ENCODE results near the gene TMEM255B. TPM values are rescaled to one million over a fixed set of nuclear protein-coding genes. Genes with fewer than 3 reads are reported as not detected.

The TMEM255B gene
- total RNA-seq, 1 donor from 2014 or later, result 8.4 TPM

DNA sequence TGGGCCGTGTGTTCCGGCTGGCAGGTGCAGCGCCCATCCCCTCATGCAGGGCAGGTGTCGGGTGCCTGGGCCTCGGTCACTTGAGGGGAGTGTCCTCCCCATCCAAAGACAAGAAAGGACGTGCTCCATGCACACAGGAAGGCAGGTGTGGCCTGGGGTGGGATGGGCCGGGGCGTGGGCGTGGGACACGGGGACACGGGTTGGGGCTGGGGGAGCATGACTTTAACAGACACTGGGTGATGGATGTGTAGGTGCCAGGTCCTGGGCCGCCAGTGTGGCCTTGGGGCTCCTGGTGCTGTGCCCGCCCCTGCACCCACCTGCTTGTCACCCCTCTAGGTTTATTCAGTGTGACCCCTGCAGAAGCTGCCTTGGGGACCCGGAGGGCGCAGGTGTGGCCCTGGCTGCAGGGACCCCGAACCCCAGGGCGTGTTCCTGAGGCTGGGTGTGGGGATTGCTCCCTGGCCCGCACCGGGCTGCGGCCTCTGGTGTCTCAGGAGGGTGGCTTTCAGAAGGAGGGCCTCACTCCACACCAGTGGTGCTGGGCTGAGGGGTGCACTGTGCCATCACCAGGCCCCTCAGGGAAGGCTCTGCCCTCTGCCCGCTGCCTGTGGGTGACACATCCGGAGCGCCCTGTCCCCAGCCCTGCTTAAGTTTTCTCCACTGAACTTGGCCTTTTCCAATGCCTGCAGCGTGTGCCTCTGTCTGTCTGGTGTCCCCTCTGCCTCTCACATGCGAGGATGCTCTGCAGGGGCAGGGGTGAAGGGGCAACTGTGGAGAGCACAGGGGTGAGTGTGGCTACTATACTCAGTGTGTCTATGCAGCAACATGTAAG lies 5.2 kb downstream of the TMEM255B start:
- H2AFZ ChIP-seq (ENCODE audit: low read depth, low read length), result no peak overlapping the region
- H3K9ac ChIP-seq (ENCODE audit: low read length), result no peak overlapping the region
- Mint-ChIP-seq H3K9me3 (ENCODE audit: unreplicated experiment) (peaks cover 5% of the 10 kb centered on the region), H3K36me3 (ENCODE audit: low read depth, unreplicated experiment) (peaks cover 8% of the 10 kb centered on the region), H3K27me3 (ENCODE audit: low read depth, unreplicated experiment) (peaks cover 51% of the 10 kb centered on the region), H3K4me1 (ENCODE audit: low read depth, unreplicated experiment) (peaks cover 8% of the 10 kb centered on the region), H3K4me3 (ENCODE audit: unreplicated experiment) (no peak overlapping the region), H3K27ac (ENCODE audit: unreplicated experiment) (no peak overlapping the region)
- no peaks in the 10 kb centered on the region for H3K9me3 ChIP-seq (ENCODE audit: insufficient read depth, low read depth, low read length)
- H3K36me3 ChIP-seq (ENCODE audit: insufficient read depth, low read length), result no peaks in the 10 kb centered on the region
- DNase-seq (ENCODE audit: low read depth) (no peak), FAIRE-seq (no peak)
- H3K4me1 ChIP-seq (ENCODE audit: insufficient read depth, low read length), result peaks cover 5% of the 10 kb centered on the region
- H3K27me3 ChIP-seq (ENCODE audit: insufficient read depth, low read length), result peaks cover 39% of the 10 kb centered on the region
- H3K27ac ChIP-seq (ENCODE audit: low read depth, low read length), result no peak overlapping the region
- H3K4me2 ChIP-seq (ENCODE audit: low read length), result no peak overlapping the region
- H4K20me1 ChIP-seq (ENCODE audit: insufficient read depth, low read length), result no peaks in the 10 kb centered on the region
- H3K4me3 ChIP-seq (ENCODE audit: insufficient read depth, low read depth, low read length), result no peak overlapping the region
- TF ChIP-seq EZH2 (IDR thresholded peaks at IDR 0.05; ENCODE audit: insufficient read depth, low read length), result no peak
- TF ChIP-seq, protein P1, sequence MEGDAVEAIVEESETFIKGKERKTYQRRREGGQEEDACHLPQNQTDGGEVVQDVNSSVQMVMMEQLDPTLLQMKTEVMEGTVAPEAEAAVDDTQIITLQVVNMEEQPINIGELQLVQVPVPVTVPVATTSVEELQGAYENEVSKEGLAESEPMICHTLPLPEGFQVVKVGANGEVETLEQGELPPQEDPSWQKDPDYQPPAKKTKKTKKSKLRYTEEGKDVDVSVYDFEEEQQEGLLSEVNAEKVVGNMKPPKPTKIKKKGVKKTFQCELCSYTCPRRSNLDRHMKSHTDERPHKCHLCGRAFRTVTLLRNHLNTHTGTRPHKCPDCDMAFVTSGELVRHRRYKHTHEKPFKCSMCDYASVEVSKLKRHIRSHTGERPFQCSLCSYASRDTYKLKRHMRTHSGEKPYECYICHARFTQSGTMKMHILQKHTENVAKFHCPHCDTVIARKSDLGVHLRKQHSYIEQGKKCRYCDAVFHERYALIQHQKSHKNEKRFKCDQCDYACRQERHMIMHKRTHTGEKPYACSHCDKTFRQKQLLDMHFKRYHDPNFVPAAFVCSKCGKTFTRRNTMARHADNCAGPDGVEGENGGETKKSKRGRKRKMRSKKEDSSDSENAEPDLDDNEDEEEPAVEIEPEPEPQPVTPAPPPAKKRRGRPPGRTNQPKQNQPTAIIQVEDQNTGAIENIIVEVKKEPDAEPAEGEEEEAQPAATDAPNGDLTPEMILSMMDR (IDR thresholded peaks at IDR 0.05; ENCODE audit: insufficient read depth, low read depth, low read length), result no peak
- no peaks in the 10 kb centered on the region for H3K79me2 ChIP-seq (ENCODE audit: insufficient read depth, low read length)

DNA sequence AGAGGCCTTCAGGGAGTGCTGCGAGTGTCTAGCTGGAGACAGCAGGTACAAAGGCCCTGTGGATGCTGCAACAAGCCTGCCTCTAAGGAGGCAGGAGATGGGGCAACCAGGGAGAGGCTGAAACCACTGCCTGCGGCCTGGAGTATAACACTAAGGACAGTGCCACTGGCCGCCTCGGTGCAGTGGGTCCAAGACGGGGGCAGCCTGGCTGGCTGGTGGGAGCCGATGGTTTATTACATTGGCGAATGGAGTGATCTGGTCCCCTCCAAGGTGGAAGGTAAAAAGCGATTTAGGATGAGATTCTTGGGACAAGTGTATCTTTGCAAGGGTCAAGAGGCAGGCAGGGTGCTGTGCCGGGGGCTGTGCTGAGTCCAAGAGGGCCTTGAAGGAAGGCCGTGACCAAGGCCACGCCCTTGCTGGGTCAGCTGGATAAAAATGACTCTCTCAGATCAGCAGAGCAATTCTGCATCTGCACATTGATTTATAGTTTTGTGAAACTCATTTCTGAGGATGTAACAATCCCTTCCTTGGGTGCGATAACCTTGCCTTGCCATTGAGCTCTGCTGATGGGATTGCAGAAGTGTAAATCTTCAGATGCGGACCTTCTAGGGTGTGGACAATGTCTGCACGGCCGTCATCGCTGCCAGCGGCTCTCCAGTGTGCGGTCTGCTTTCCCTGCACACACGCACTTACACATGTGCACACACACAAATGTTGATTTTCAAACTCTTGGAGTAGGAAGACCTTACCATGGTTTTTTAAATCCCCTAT lies 6.0 kb downstream of the TMEM255B start:
- Histone ChIP-seq H3K9me3 (ENCODE audit: insufficient read depth, low read depth, low read length) (no peaks in the 10 kb centered on the region), H3K4me3 (ENCODE audit: insufficient read depth, low read depth, low read length) (no peak overlapping the region), H4K20me1 (ENCODE audit: insufficient read depth, low read length) (no peaks in the 10 kb centered on the region), H2AFZ (ENCODE audit: low read depth, low read length) (no peak overlapping the region), H3K79me2 (ENCODE audit: insufficient read depth, low read length) (no peaks in the 10 kb centered on the region), H3K27me3 (ENCODE audit: insufficient read depth, low read length) (peaks cover 31% of the 10 kb centered on the region), H3K9ac (ENCODE audit: low read length) (no peak overlapping the region), H3K27ac (ENCODE audit: low read depth, low read length) (no peak overlapping the region), H3K4me1 (ENCODE audit: insufficient read depth, low read length) (no peaks in the 10 kb centered on the region), H3K36me3 (ENCODE audit: insufficient read depth, low read length) (no peaks in the 10 kb centered on the region), H3K4me2 (ENCODE audit: low read length) (no peak overlapping the region)
- H3K27me3 Mint-ChIP-seq (ENCODE audit: low read depth, unreplicated experiment), result peaks cover 51% of the 10 kb centered on the region
- H3K9me3 Mint-ChIP-seq (ENCODE audit: unreplicated experiment), result peaks cover 6% of the 10 kb centered on the region
- no peak for DNase-seq (ENCODE audit: low read depth)
- H3K36me3 Mint-ChIP-seq (ENCODE audit: low read depth, unreplicated experiment), result peaks cover 9% of the 10 kb centered on the region
- TF ChIP-seq, protein P1 (IDR thresholded peaks at IDR 0.05; ENCODE audit: insufficient read depth, low read depth, low read length), result no peak
- TF ChIP-seq EZH2 (IDR thresholded peaks at IDR 0.05; ENCODE audit: insufficient read depth, low read length), result no peak
- no peak overlapping the region for H3K27ac Mint-ChIP-seq (ENCODE audit: unreplicated experiment)
- no peak for FAIRE-seq
- H3K4me1 Mint-ChIP-seq (ENCODE audit: low read depth, unreplicated experiment), result peaks cover 8% of the 10 kb centered on the region
- no peak overlapping the region for H3K4me3 Mint-ChIP-seq (ENCODE audit: unreplicated experiment)
